NCI-H1694 treated with DMSO at 0.1 percent for 48 hours (cell line): ENCODE measurements around the gene APBA3.

Experiments used
- DNase-seq: peaks from one replicate; lab custom pipeline; 2025; lab: John Stamatoyannopoulos, UW

The APBA3 gene

GRCh38 chr19:3785938-3786824 is 24.7 kb upstream of the APBA3 start, which contains the start of gene MATK:
Gene MATK (minus strand): TSS chr19:3786381. CDS start chr19:3785135, 1,246 bp downstream.
- no peak for DNase-seq

GRCh38 chr19:3785451-3785937 is 24.0 kb upstream of the APBA3 start:
- no peak for DNase-seq

GRCh38 chr19:3784607-3785450 is 23.3 kb upstream of the APBA3 start:
- DNase-seq: no peak

- peak; percentile 26 for DNase-seq
Observed at GRCh38 chr19:3783660-3784584, 22.4 kb upstream of the APBA3 start.

- DNase-seq: no peak
Observed at GRCh38 chr19:3782903-3783302, 21.4 kb upstream of the APBA3 start.

- DNase-seq: no peak
Observed at GRCh38 chr19:3782330-3782729, 20.8 kb upstream of the APBA3 start.

- DNase-seq: no peak
Observed at GRCh38 chr19:3781603-3782002, 20.1 kb upstream of the APBA3 start.

GRCh38 chr19:3780786-3781304 is 19.4 kb upstream of the APBA3 start:
- DNase-seq: no peak

GRCh38 chr19:3778899-3779723 is 17.6 kb upstream of the APBA3 start:
- DNase-seq: no peak

- DNase-seq: no peak
Observed at GRCh38 chr19:3778104-3778867, 16.8 kb upstream of the APBA3 start.

GRCh38 chr19:3776479-3777040 is 15.1 kb upstream of the APBA3 start:
- no peak for DNase-seq

GRCh38 chr19:3775831-3776230 is 14.3 kb upstream of the APBA3 start:
- no peak for DNase-seq

GRCh38 chr19:3775374-3775711 is 13.9 kb upstream of the APBA3 start:
- DNase-seq: no peak

- DNase-seq: no peak
Observed at GRCh38 chr19:3774621-3775373, 13.3 kb upstream of the APBA3 start.

GRCh38 chr19:3773814-3774515 is 12.5 kb upstream of the APBA3 start:
- DNase-seq: no peak

- no peak for DNase-seq
Observed at GRCh38 chr19:3771906-3772455, 10.5 kb upstream of the APBA3 start, which contains the start of gene RAX2. Gene RAX2 (minus strand): TSS chr19:3772228. CDS start chr19:3771742, 486 bp downstream.

- no peak for DNase-seq
Observed at GRCh38 chr19:3771000-3771905, 9.8 kb upstream of the APBA3 start.
